HL-60/S4 treated with phorbol 12-myristate 13-acetate at 8.2 ng/mL for 4 days and 3 days (cell line): Measurements from ENCODE around the gene BCAS1.

Experiments used
- in situ Hi-C: fragments of 300-500 bp; cut with MboI; formaldehyde crosslinking; loops from 2 replicates; pipeline ENCODE4 v1.15.0; 2022; ENCODE audit warnings: low sequenced_read_pairs

The BCAS1 gene

GRCh38 chr20:53918949-53919361 lies 151.4 kb downstream of the BCAS1 start:
- in situ Hi-C loops: no loop called here

- in situ Hi-C loops: no loop called here
These were observed 152.4 kb downstream of the BCAS1 start for GRCh38 chr20:53918020-53918311.

GRCh38 chr20:53917145-53918019 lies 153.0 kb downstream of the BCAS1 start:
- in situ Hi-C loops: no loop called here

GRCh38 chr20:53916173-53916512 lies 154.3 kb downstream of the BCAS1 start:
- in situ Hi-C loops: no loop called here

- in situ Hi-C loops: no loop called here
These were observed 154.8 kb downstream of the BCAS1 start for GRCh38 chr20:53915446-53916172.

- in situ Hi-C loops: no loop called here
These were observed 155.5 kb downstream of the BCAS1 start for GRCh38 chr20:53914781-53915445.

- in situ Hi-C loops: no loop called here
These were observed 156.2 kb downstream of the BCAS1 start for GRCh38 chr20:53914091-53914780.

- in situ Hi-C loops: no loop called here
These were observed 159.1 kb downstream of the BCAS1 start for GRCh38 chr20:53911301-53911700.

- in situ Hi-C loops: no loop called here
These were observed 159.9 kb downstream of the BCAS1 start for GRCh38 chr20:53910351-53911002.

- in situ Hi-C loops: no loop called here
These were observed 162.2 kb downstream of the BCAS1 start for GRCh38 chr20:53907968-53908751.

GRCh38 chr20:53905820-53906191 lies 164.6 kb downstream of the BCAS1 start:
- in situ Hi-C loops: no loop called here

GRCh38 chr20:53905019-53905819 lies 165.2 kb downstream of the BCAS1 start:
- in situ Hi-C loops: no loop called here

GRCh38 chr20:53904261-53904660 lies 166.1 kb downstream of the BCAS1 start:
- in situ Hi-C loops: no loop called here

GRCh38 chr20:53903652-53903987 lies 166.8 kb downstream of the BCAS1 start:
- in situ Hi-C loops: no loop called here

GRCh38 chr20:53902968-53903651 lies 167.3 kb downstream of the BCAS1 start:
- in situ Hi-C loops: no loop called here

GRCh38 chr20:53901497-53902096 lies 168.8 kb downstream of the BCAS1 start:
- in situ Hi-C loops: no loop called here

GRCh38 chr20:53901064-53901463 lies 169.3 kb downstream of the BCAS1 start:
- in situ Hi-C loops: no loop called here

GRCh38 chr20:53900380-53900999 lies 169.9 kb downstream of the BCAS1 start:
- in situ Hi-C loops: no loop called here
